ENCODE measurements around the gene UBE2M.
"Not testable (repeated sequence)": the region's sequence is repeated elsewhere in the genome, so short reads cannot be mapped to it uniquely, and the experiment has no call there.

UBE2M gene

GRCh38 chr19:58558066-58558622, at the start of gene UBE2M:
Gene UBE2M, minus strand, starts transcription at chr19:58558611. Its CDS starts 230 bp downstream, at chr19:58558381.
- DNase-seq: no peak

- not testable (repeated sequence) for DNase-seq
Observed at GRCh38 chr19:58607213-58607612, 48.8 kb upstream of the UBE2M start.

- DNase-seq: not testable (repeated sequence)
Observed at GRCh38 chr19:58606251-58606896, 48.0 kb upstream of the UBE2M start.

GRCh38 chr19:58586133-58586765, 27.8 kb upstream of the UBE2M start:
- DNase-seq: no peak

GRCh38 chr19:58585442-58586132, 27.2 kb upstream of the UBE2M start:
- no peak for DNase-seq

- no peak for DNase-seq
Observed at GRCh38 chr19:58584498-58585441, 26.4 kb upstream of the UBE2M start.

GRCh38 chr19:58582985-58583384, 24.6 kb upstream of the UBE2M start:
- no peak for DNase-seq

- no peak for DNase-seq
Observed at GRCh38 chr19:58581227-58582141, 23.1 kb upstream of the UBE2M start.

- no peak for DNase-seq
Observed at GRCh38 chr19:58579473-58580142, 21.2 kb upstream of the UBE2M start.

- DNase-seq: no peak
Observed at GRCh38 chr19:58578012-58578925, 19.9 kb upstream of the UBE2M start.

- DNase-seq: not testable (repeated sequence)
Observed at GRCh38 chr19:58577581-58577980, 19.2 kb upstream of the UBE2M start.

GRCh38 chr19:58575183-58576041, 17.0 kb upstream of the UBE2M start:
- DNase-seq: no peak

GRCh38 chr19:58573658-58574164, 15.3 kb upstream of the UBE2M start:
- DNase-seq: no peak

GRCh38 chr19:58572818-58573657, 14.6 kb upstream of the UBE2M start, which contains the start of gene MZF1:
Gene MZF1, minus strand, starts transcription at chr19:58573335. Its CDS starts 1,946 bp downstream, at chr19:58571389.
- no peak for DNase-seq

GRCh38 chr19:58572026-58572817, 13.8 kb upstream of the UBE2M start:
- DNase-seq: no peak

GRCh38 chr19:58571575-58571947, 13.2 kb upstream of the UBE2M start:
- DNase-seq: no peak

Measured in NCI-H446 (cell line).